ENCODE results near the gene SORT1.

The SORT1 gene

DNA sequence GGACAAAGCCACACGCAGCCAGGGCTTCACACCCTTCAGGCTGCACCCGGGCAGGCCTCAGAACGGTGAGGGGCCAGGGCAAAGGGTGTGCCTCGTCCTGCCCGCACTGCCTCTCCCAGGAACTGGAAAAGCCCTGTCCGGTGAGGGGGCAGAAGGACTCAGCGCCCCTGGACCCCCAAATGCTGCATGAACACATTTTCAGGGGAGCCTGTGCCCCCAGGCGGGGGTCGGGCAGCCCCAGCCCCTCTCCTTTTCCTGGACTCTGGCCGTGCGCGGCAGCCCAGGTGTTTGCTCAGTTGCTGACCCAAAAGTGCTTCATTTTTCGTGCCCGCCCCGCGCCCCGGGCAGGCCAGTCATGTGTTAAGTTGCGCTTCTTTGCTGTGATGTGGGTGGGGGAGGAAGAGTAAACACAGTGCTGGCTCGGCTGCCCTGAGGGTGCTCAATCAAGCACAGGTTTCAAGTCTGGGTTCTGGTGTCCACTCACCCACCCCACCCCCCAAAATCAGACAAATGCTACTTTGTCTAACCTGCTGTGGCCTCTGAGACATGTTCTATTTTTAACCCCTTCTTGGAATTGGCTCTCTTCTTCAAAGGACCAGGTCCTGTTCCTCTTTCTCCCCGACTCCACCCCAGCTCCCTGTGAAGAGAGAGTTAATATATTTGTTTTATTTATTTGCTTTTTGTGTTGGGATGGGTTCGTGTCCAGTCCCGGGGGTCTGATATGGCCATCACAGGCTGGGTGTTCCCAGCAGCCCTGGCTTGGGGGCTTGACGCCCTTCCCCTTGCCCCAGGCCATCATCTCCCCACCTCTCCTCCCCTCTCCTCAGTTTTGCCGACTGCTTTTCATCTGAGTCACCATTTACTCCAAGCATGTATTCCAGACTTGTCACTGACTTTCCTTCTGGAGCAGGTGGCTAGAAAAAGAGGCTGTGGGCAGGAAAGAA lies 122.9 kb downstream of the SORT1 start:
- no peak for DNase-seq

DNA sequence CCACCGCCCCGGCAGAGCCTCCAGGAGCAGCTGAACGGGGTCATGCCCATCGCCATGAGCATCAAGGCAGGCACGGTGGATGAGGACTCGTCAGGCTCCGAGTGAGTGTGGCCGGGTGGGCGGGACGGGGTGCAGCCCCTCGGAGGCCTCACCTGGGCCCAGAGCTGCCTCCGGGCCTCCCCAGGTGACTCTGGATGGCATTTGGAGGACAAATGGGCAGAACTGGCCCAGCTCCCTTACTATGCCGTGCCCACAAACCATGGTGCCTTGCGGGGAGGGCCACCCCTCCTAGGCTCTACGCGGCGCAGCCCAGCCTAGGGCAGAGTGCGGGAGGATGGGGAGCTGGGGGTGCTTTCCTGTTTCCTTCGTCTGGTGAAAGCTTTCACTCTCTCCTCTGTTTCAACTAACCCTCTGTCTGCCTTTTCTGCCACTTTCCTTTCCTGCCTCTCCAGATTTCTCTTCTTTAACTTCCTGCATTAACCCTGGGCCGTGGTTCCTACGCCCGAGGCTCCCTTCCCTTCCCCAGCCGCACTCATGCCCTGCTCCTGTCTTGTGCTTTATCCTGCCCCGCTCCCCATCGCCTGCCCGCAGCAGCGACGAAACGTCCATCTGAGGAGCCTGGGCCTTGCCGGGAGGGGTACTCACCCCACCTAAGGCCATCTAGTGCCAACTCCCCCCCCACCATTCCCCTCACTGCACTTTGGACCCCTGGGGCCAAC lies 124.0 kb downstream of the SORT1 start:
- TF ChIP-seq, protein P1, sequence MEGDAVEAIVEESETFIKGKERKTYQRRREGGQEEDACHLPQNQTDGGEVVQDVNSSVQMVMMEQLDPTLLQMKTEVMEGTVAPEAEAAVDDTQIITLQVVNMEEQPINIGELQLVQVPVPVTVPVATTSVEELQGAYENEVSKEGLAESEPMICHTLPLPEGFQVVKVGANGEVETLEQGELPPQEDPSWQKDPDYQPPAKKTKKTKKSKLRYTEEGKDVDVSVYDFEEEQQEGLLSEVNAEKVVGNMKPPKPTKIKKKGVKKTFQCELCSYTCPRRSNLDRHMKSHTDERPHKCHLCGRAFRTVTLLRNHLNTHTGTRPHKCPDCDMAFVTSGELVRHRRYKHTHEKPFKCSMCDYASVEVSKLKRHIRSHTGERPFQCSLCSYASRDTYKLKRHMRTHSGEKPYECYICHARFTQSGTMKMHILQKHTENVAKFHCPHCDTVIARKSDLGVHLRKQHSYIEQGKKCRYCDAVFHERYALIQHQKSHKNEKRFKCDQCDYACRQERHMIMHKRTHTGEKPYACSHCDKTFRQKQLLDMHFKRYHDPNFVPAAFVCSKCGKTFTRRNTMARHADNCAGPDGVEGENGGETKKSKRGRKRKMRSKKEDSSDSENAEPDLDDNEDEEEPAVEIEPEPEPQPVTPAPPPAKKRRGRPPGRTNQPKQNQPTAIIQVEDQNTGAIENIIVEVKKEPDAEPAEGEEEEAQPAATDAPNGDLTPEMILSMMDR (IDR thresholded peaks at IDR 0.05; ENCODE audit: low read depth, low read length): no peak
- no peak for DNase-seq
- no peaks in the 10 kb centered on the region for H3K27me3 ChIP-seq (ENCODE audit: insufficient read depth, low read depth, severe bottlenecking)
- no peak overlapping the region for H3K27ac ChIP-seq
- H3K9me3 ChIP-seq (ENCODE audit: severe bottlenecking): no peaks in the 10 kb centered on the region
- peaks cover 77% of the 10 kb centered on the region for H3K36me3 ChIP-seq
- H3K4me3 ChIP-seq (ENCODE audit: low read depth, low read length): no peak overlapping the region

More for the DNA sequence above, 122.9 kb downstream of the SORT1 start:
- TF ChIP-seq, protein P1 (IDR thresholded peaks at IDR 0.05; ENCODE audit: low read depth, low read length): no peak
- no peak overlapping the region for H3K4me3 ChIP-seq (ENCODE audit: low read depth, low read length)
- H3K27ac ChIP-seq: no peak overlapping the region
- H3K36me3 ChIP-seq: peaks cover 74% of the 10 kb centered on the region
- no peaks in the 10 kb centered on the region for H3K27me3 ChIP-seq (ENCODE audit: insufficient read depth, low read depth, severe bottlenecking)
- no peaks in the 10 kb centered on the region for H3K9me3 ChIP-seq (ENCODE audit: severe bottlenecking)

DNA sequence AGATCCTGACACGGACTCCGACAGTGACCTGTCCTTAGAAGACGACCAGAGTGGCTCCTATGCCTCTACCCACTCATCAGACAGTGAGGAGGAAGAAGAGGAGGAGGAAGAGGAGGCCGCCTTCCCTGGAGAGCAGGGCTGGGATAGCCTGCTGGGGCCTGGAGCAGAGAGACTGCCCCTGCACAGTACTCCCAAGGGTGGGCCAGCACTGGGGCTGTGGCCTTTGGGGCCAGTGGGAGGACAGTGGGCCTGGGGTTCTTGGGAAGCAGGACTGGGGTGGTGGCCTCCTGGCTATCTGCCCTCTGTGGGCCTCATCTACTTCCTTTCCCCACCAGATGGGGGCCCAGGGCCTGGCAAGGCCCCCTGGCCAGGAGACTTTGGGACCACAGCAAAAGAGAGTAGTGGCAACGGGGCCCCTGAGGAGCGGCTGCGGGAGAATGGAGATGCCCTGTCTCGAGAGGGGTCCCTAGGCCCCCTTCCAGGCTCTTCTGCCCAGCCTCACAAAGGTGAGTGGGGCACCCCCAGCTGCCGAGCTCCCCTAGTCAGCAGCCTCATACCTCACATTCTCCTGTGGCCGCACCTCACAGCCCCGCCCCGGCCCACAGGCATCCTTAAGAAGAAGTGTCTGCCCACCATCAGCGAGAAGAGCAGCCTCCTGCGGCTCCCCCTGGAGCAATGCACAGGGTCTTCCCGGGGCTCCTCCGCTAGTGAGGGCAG lies 124.7 kb downstream of the SORT1 start:
- H3K9me3 ChIP-seq (ENCODE audit: severe bottlenecking): no peaks in the 10 kb centered on the region
- H3K27me3 ChIP-seq (ENCODE audit: insufficient read depth, low read depth, severe bottlenecking): no peaks in the 10 kb centered on the region
- TF ChIP-seq, protein P1 (IDR thresholded peaks at IDR 0.05; ENCODE audit: low read depth, low read length): no peak
- H3K36me3 ChIP-seq: peaks cover 77% of the 10 kb centered on the region
- H3K4me3 ChIP-seq (ENCODE audit: low read depth, low read length): no peak overlapping the region
- DNase-seq: no peak
- no peak overlapping the region for H3K27ac ChIP-seq

DNA sequence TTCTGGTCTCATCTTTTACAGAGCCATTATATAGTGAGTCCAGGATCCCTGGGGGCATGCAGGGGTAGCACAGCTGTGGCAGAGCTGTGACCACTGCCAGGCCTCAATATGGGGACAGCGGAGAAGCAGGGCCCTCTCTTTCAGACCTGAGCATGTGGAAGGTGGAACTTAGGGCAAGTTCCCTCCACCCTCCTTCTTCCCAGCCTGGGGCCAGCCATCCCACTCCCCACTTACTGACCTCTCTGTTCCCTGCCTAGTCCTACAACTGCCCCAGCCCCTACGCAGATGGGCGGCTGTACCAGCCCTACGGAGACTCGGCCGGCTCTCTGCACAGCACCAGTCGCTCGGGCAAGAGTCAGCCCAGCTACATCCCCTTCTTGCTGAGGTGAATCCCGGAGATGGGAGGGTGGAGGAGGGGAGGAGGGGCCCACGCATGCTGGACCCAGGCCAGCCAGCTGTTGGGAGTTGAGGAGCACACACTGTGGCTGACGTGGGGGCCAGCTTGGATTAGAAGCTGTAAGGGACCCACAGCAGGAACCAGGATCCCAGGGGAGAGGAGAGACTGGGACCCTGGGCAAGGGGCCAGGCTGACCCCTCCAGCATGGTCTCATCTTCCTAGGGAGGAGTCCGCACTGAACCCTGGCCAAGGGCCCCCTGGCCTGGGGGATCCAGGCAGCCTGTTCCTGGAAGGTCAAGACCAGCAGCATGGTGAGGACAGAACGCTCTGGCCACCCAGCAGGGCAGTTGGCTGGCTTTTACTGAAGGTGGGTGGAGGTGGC lies 125.5 kb downstream of the SORT1 start:
- TF ChIP-seq, protein P1 (IDR thresholded peaks at IDR 0.05; ENCODE audit: low read depth, low read length): no peak
- H3K9me3 ChIP-seq (ENCODE audit: severe bottlenecking): no peaks in the 10 kb centered on the region
- H3K27ac ChIP-seq: no peak overlapping the region
- DNase-seq: no peak
- peaks cover 80% of the 10 kb centered on the region for H3K36me3 ChIP-seq
- H3K4me3 ChIP-seq (ENCODE audit: low read depth, low read length): no peak overlapping the region
- H3K27me3 ChIP-seq (ENCODE audit: insufficient read depth, low read depth, severe bottlenecking): no peaks in the 10 kb centered on the region

DNA sequence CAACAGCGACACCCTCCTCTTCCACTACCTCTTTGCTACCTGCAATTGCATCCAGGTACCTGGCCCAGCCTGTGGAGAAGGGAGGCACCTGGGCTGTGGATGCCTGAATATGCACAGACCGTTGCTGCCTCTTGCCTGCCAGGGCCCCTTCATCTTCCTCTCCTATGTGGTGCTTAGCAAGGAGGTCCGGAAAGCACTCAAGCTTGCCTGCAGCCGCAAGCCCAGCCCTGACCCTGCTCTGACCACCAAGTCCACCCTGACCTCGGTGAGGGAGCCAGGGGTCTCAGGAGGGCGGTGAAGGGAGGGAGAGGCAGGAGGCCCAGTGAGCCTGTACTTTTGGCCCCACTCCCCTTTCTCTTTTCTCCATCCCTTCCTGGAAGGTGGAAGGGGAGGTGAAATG lies 126.3 kb downstream of the SORT1 start:
- TF ChIP-seq, protein P1 (IDR thresholded peaks at IDR 0.05; ENCODE audit: low read depth, low read length): no peak
- Histone ChIP-seq H3K36me3 (peaks cover 86% of the 10 kb centered on the region), H3K27me3 (ENCODE audit: insufficient read depth, low read depth, severe bottlenecking) (no peaks in the 10 kb centered on the region), H3K4me3 (ENCODE audit: low read depth, low read length) (no peak overlapping the region), H3K9me3 (ENCODE audit: severe bottlenecking) (no peaks in the 10 kb centered on the region), H3K27ac (no peak overlapping the region)
- DNase-seq: no peak

Measured in WERI-Rb-1 (cell line).